Skin epidermis (tissue), 12 donors: ENCODE measurements around the gene TMEM161B.
"Not testable (repeated sequence)": the region's sequence is repeated elsewhere in the genome, so short reads cannot be mapped to it uniquely, and the experiment has no call there.

Experiments used
- H3K27ac ChIP-seq, 21 experiments: fragments of 200-600 bp; sonication (generic) in 11 of 21; one replicate each; pipeline ENCODE4 v1.5.0; 2020; ENCODE audit warnings: mild to moderate bottlenecking in 3 of 21, inconsistent platforms in 2 of 21, moderate library complexity in 2 of 21
- H3K4me3 ChIP-seq, 7 experiments: fragments of 200-600 bp; sonication (generic) in 2 of 7; one replicate each; pipeline ENCODE4 v1.5.0; 2020; ENCODE audit warnings: inconsistent platforms in 2 of 7, mild to moderate bottlenecking in 2 of 7, moderate library complexity in 1 of 7

TMEM161B gene

DNA sequence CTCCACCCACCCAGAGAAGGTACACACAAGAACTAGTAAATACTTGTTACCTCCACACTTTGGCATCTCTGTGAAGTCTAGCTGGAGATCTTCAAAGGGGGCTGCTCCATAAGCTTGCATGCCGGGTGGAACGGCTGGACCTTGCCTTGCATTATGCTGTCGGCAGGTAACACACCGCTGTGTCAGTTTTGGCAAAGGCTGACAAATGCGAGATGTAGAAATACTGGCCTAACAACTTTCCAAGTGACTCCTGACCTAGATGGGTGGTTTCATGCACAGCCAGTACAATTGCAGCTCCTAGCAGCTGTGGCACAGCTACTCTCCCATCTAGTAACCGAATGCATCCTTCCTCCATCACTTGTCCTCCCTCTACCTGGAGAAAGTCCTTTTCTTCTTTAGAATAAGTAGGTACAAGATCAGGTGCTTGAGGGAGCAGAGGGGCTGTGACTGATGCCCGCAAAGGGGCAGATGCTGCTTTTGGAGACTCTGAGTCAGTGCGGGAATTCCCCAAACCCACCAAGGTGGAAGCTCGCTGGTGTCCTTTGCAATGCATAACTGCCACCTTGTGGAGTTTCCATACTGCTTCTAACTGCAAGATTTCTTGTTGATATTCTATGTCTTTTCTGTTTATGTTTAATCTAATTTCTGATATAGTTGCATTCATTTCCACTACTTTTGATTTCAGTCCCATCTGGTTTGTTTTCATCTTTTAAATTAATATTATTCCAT, 78.4 kb downstream of the TMEM161B start:
- H3K27ac ChIP-seq = no peak overlapping the region
- H3K4me3 ChIP-seq = no peak overlapping the region

DNA sequence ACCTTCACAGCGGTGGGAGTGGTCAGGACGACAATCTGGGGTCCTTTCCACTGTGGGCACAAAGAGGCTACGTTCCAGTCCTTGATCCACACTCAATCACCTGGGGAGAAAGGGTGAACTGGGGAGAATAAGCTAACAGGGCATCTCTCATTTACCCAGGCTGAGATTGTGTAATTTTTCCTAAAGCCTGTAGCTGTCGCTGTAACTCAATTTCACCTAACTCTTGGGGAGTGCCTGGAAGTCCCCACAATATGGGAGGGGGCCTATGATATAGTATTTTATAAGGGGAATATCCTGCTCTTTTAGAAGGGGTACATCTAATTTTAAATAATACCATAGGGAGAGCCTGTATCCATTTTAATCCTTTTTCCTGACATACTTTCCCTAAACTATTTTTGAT, 79.2 kb downstream of the TMEM161B start:
- H3K27ac ChIP-seq, H3K4me3 ChIP-seq: not testable (repeated sequence)

GRCh38 chr5:88188458-88189132, 80.0 kb downstream of the TMEM161B start:
- Histone ChIP-seq H3K4me3 (no peak overlapping the region), H3K27ac (no peak overlapping the region)

- no peak overlapping the region for H3K4me3 ChIP-seq
Observed at GRCh38 chr5:88183255-88183654, 85.4 kb downstream of the TMEM161B start.

GRCh38 chr5:88177486-88177885, 91.2 kb downstream of the TMEM161B start:
- H3K27ac ChIP-seq, H3K4me3 ChIP-seq: not testable (repeated sequence)

More at GRCh38 chr5:88183255-88183654, 85.4 kb downstream of the TMEM161B start:
- no peak overlapping the region for H3K27ac ChIP-seq

DNA sequence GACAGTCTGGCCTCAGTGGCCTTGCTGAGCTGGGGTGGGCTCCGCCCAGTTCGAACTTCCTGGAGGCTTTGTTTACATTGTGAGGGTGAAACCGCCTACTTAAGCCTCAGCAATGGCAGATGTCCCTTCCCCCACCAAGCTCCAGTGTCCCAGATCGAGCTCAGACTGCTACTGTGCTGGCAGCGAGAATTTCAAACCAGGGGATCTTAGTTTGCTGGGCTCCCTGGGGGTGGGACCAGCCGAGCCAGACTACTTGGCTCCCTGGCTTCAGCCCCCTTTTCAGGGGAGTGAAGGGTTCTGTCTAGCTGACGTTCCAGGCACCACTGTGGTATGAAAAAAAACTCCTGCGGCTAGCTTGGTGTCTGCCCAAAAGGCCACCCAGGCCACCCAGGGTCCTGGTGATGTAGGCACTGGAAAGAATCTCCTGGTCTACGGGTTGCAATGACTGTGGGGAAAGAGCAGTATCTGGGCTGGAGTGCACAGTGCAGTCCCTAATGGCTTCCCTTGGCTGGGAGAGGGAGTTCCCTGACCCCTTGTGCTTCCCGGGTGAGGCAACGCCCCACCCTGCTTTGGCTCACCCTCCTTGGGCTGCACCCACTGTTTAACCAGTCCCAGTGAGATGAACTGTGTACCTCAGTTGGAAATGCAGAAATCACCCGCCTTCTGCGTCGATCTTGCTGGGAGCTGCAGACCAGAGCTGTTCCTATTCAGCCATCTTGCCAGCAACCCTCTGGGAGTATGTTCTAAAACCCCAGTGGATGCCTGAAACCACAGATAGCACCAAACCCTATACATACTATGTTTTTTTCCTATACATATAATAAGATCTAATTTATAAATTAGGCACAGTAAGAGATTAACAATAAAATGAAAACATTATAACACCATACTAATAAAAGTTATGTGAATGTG, 95.5 kb downstream of the TMEM161B start:
- Histone ChIP-seq H3K4me3 (no peak overlapping the region), H3K27ac (no peak overlapping the region)

GRCh38 chr5:88159591-88159990, 109.1 kb downstream of the TMEM161B start:
- Histone ChIP-seq H3K27ac (no peak overlapping the region), H3K4me3 (no peak overlapping the region)

GRCh38 chr5:88158056-88158455, 110.6 kb downstream of the TMEM161B start:
- Histone ChIP-seq H3K4me3 (no peak overlapping the region), H3K27ac (no peak overlapping the region)

- no peak overlapping the region for H3K4me3 ChIP-seq
- no peak overlapping the region for H3K27ac ChIP-seq
Observed at GRCh38 chr5:88154891-88155290, 113.8 kb downstream of the TMEM161B start.

DNA sequence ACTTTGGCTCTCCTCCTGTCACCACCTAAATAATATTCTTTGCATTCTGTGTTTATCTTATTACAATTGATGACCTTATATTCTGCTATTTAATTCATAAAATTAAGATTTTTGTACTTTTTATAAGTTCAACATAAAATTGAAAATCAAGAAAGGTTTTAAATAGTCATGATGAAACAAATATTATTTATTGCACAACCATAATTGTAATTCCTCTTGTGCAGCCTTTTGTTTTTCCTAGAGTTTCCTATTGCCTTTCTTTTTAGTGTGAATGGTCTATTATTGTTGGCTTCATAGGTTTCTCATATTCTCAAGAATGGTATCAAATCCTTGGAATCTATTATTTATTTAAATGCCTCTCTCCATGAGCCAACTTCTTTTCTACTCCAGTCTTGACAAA, 117.9 kb downstream of the TMEM161B start:
- Histone ChIP-seq H3K4me3 (no peak overlapping the region), H3K27ac (no peak overlapping the region)

DNA sequence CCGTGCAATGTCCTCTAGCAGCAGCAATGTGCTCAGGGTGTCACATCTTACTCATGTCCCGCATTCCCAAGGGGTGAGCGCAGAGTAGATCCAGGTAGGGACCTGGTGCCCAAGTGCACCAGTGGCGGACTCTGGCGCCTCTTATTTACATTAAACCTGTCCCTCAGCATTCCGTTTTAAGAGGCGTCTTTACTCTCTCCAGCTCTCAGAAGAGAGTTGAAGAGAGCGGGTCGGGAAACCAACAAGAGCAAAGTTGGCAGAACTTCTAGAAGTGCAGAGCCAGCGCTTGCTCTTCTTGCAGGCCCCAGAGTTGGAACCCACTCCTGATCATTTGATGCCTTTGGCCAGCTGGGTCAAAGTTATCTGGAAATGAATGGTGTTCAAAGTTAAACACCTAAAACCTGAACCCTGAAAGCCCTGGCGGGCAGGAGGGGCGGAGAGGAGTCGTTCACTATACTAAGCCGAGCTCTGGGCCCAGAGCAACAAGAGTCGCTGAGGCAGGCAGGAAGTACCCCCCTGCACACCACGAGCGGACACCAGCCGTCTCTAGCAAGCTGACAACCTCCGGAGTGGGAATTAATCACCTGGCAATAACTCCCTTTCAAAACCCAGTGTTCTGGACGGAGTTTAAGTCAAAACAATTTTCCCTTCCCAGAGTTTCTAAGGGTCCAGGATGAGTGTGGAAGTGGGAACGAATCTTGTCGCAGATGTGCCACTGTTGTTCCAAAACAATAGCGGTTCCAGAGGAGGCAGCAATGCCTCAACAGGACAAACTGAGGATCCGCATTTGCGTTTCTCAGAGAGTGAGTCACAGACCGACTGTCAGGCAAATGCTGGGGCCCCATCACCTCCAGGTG, 122.8 kb downstream of the TMEM161B start:
- Histone ChIP-seq H3K27ac (no peak overlapping the region), H3K4me3 (peak overlapping the region in 1 of 7 experiments; percentile 2)

DNA sequence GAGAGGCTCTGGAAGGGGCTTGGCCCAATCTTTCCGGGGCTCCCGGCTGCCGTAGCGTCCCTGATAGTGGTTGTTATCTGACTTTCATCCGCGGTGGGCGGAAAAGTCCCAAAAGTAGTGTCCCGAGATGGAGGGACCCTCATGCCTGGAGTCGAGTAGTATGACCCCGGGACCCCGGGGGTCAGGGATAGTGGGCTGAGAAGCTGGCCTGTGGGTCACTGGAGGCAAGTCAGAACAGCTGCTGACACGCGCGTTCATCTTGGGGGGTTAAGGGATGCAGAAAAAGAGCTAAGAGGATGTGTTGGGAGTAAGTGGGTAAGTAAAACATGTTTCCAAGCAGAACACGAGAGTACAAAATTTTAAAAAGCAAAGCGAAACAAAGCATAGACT, 123.4 kb downstream of the TMEM161B start:
- peak overlapping the region in 1 of 21 experiments; percentile 29 for H3K27ac ChIP-seq
- H3K4me3 ChIP-seq = peak overlapping the region in 1 of 7 experiments; percentile 2
